PC-3 (cell line): Measurements from ENCODE around the gene CCPG1. TPM values are rescaled to one million over a fixed set of nuclear protein-coding genes. Genes with fewer than 3 reads are reported as not detected.
"Not testable (repeated sequence)": the region's sequence is repeated elsewhere in the genome, so short reads cannot be mapped to it uniquely, and the experiment has no call there.

Experiments
- ATAC-seq: fragments of 200-7000 bp; cut with Tn5 transposase; 2 replicates; pipeline ENCODE4 v1.9.1; 2020; ENCODE audit warnings: mild to moderate bottlenecking, moderate library complexity
- Bru-seq: library from RNA; stranded (reverse); fragments of 400-500 nt; gene quantifications from one replicate; lab custom pipeline; 2021; lab: Mats Ljungman, UMichigan
- BruChase-seq, 2 experiments: library from RNA; stranded (reverse); fragments of 400-500 nt; gene quantifications; one replicate each; lab custom pipeline; 2021; lab: Mats Ljungman, UMichigan
- BruUV-seq: library from RNA; stranded (reverse); fragments of 400-500 nt; replicated peaks from 2 replicates; lab custom pipeline; 2021; lab: Mats Ljungman, UMichigan
- CTCF ChIA-PET: fragments of 300-600 bp; sonication (Branson Sonifier 250); formaldehyde crosslinking; loops from one replicate; lab custom pipeline; 2022; ENCODE audit warnings: antibody characterized with exemption; lab: Charles Lee
- POLR2A ChIA-PET: fragments of 300-600 bp; sonication (Branson Sonifier 250); formaldehyde crosslinking; loops from one replicate; lab custom pipeline; 2022; ENCODE audit warnings: antibody characterized with exemption; ENCODE audit not compliant: unreplicated experiment; lab: Charles Lee
- DNase-seq: peaks from one replicate; pipeline ENCODE4 v3.0.0-alpha.2; 2015
- H2AFZ ChIP-seq: fragments of 300-600 bp; sonication (generic); 2 replicates; pipeline ENCODE4 v1.6.0; 2016; ENCODE audit warnings: antibody characterized with exemption, low read length
- H3F3A ChIP-seq: fragments of 300-600 bp; sonication (generic); one replicate; pipeline ENCODE4 v1.6.0; 2017; ENCODE audit warnings: antibody characterized with exemption, low read length, control low read depth, mild to moderate bottlenecking; ENCODE audit not compliant: unreplicated experiment
- H3K27ac ChIP-seq: fragments of 300-600 bp; sonication (generic); 2 replicates; pipeline ENCODE4 v1.5.1; 2016; ENCODE audit warnings: mild to moderate bottlenecking, low read length
- H3K27me3 ChIP-seq: fragments of 300-600 bp; sonication (generic); 2 replicates; pipeline ENCODE4 v1.6.1; 2016; ENCODE audit warnings: low read length, mixed read lengths
- H3K36me3 ChIP-seq: fragments of 300-600 bp; sonication (generic); 2 replicates; pipeline ENCODE4 v1.6.1; 2016; ENCODE audit warnings: low read depth, mixed run types, low read length, mixed read lengths
- H3K4me1 ChIP-seq: fragments of 300-600 bp; sonication (generic); 2 replicates; pipeline ENCODE4 v1.5.1; 2016; ENCODE audit warnings: low read length; ENCODE audit not compliant: insufficient read depth
- H3K4me2 ChIP-seq: fragments of 300-600 bp; sonication (generic); 2 replicates; pipeline ENCODE4 v1.6.0; 2016; ENCODE audit warnings: low read length
- H3K4me3 ChIP-seq: fragments of 300-600 bp; sonication (generic); 2 replicates; pipeline ENCODE4 v1.5.1; 2016; ENCODE audit warnings: mild to moderate bottlenecking, low read length, mixed read lengths
- H3K79me2 ChIP-seq: fragments of 300-600 bp; sonication (generic); 2 replicates; pipeline ENCODE4 v1.6.1; 2017; ENCODE audit warnings: low read length, mixed read lengths
- H3K9ac ChIP-seq: fragments of 300-600 bp; sonication (generic); 2 replicates; pipeline ENCODE4 v1.6.0; 2016; ENCODE audit warnings: mild to moderate bottlenecking, low read length
- H3K9me2 ChIP-seq: fragments of 300-600 bp; sonication (generic); replicated peaks from 2 replicates; pipeline ENCODE4 v1.6.1; 2016; ENCODE audit warnings: mixed run types, low read length, mixed read lengths
- H3K9me3 ChIP-seq: fragments of 300-600 bp; sonication (generic); 2 replicates; pipeline ENCODE4 v1.6.1; 2016; ENCODE audit warnings: low read length, mixed read lengths
- H4K20me1 ChIP-seq: fragments of 300-600 bp; sonication (generic); 2 replicates; pipeline ENCODE4 v1.6.1; 2016; ENCODE audit warnings: low read length, mixed read lengths
- EZH2 ChIP-seq: fragments of 300-600 bp; sonication (generic); IDR thresholded peaks from one replicate; pipeline ENCODE4 v1.6.1; 2017; ENCODE audit warnings: antibody characterized with exemption, mild to moderate bottlenecking, low read length; ENCODE audit not compliant: unreplicated experiment
- EZH2phosphoT487 ChIP-seq: fragments of 300-600 bp; sonication (generic); IDR thresholded peaks from 2 replicates; pipeline ENCODE4 v1.6.1; 2018; ENCODE audit warnings: mild to moderate bottlenecking, antibody characterized with exemption, low read length, borderline replicate concordance
- intact Hi-C: fragments of 100-400 bp; cut with micrococcal nuclease; formaldehyde crosslinking; loops from 2 replicates; pipeline ENCODE4 v1.9.0; 2023
- long read RNA-seq: library from polyadenylated mRNA; unstranded; transcript quantifications from one replicate; pipeline ENCODE4 v2.0.0, GENCODE V29; 2021; ENCODE audit not compliant: unreplicated experiment
- total RNA-seq: library from RNA; depleted of rRNA; stranded (reverse); fragments of >200 nt; gene quantifications from 2 replicates; pipeline ENCODE4 v1.2.3, GENCODE V29; 2014; rRNA removed
- TF ChIP-seq, protein P1 (sequence below): fragments of 300-600 bp; sonication (generic); conservative IDR thresholded peaks from 2 replicates; pipeline ENCODE4 v1.5.1; 2017; ENCODE audit warnings: antibody characterized with exemption, low read depth, mild to moderate bottlenecking, low read length

Gene CCPG1, protein sequence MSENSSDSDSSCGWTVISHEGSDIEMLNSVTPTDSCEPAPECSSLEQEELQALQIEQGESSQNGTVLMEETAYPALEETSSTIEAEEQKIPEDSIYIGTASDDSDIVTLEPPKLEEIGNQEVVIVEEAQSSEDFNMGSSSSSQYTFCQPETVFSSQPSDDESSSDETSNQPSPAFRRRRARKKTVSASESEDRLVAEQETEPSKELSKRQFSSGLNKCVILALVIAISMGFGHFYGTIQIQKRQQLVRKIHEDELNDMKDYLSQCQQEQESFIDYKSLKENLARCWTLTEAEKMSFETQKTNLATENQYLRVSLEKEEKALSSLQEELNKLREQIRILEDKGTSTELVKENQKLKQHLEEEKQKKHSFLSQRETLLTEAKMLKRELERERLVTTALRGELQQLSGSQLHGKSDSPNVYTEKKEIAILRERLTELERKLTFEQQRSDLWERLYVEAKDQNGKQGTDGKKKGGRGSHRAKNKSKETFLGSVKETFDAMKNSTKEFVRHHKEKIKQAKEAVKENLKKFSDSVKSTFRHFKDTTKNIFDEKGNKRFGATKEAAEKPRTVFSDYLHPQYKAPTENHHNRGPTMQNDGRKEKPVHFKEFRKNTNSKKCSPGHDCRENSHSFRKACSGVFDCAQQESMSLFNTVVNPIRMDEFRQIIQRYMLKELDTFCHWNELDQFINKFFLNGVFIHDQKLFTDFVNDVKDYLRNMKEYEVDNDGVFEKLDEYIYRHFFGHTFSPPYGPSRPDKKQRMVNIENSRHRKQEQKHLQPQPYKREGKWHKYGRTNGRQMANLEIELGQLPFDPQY
- total RNA-seq (7.5 and 7.8 TPM in 2 replicates), Bru-seq, nascent RNA (percentile 83 among the genes with signal in this experiment), BruChase-seq, experiment 1, labeled RNA remaining after a 6-hour chase (percentile 87 among the genes with signal in this experiment), BruChase-seq, experiment 2, labeled RNA remaining after a 2-hour chase (percentile 86 among the genes with signal in this experiment)
- long read RNA-seq, full-length matches to known transcripts: 107 of 132 reads
- long read RNA-seq, partial matches to known transcripts: 9 of 132 reads
- long read RNA-seq, other reads (novel, unspliced or antisense): 16 of 132 reads

DNA sequence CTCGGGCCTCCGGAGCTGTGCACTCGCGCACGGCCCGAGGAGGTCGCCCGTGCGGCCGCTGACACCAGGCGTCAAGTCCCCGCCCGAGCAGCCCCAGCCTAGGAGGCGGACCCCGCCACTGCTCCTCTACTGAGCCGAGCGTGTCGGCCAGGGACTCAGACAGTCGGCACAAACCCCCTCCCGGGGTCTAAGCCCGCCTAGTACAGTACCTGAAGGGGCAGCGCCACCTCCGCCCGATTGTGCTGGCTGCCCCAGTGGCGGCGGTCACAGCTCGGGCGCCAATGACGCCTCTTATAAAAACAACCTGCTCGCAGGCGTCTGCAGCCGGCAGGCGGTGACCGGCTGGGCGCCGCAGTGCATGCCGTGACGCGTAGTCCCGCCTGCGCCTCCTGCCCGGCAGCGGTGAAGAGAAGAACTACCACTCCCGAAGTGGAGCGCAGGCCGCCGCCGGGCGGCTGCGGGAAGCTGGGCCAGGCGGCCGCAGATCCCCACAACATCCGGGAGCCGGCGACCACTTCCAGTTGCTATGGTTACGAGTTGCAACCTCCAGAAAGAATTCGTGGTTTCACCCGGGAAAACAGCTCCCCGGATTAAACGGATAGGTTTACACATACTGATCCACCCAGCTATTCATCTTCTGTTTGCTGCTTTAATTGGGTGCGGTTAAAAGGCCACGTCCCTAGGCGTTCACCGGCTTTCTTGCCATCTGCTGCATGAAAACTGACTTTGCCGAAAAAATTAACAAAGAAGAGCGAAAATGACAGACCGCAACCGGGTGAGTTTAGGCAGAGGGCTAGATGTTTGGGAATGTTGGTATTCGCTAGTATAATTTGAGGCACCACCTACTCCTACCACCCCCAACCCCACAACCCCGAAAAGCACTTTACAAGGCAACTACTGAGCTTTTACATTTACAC, at the start of gene CCPG1, which contains the start of gene PIERCE2:
Gene CCPG1 (minus strand): TSS at position 348 of the 917 bp plus-strand sequence. CDS start 18,935 bp downstream, outside the sequence.
Gene PIERCE2 (plus strand): TSS at position 484 of the 917 bp plus-strand sequence. CDS start 274 bp downstream, at position 758.
- ATAC-seq (peak; percentile 91), DNase-seq (peak; percentile 90)
- TF ChIP-seq, protein P1, sequence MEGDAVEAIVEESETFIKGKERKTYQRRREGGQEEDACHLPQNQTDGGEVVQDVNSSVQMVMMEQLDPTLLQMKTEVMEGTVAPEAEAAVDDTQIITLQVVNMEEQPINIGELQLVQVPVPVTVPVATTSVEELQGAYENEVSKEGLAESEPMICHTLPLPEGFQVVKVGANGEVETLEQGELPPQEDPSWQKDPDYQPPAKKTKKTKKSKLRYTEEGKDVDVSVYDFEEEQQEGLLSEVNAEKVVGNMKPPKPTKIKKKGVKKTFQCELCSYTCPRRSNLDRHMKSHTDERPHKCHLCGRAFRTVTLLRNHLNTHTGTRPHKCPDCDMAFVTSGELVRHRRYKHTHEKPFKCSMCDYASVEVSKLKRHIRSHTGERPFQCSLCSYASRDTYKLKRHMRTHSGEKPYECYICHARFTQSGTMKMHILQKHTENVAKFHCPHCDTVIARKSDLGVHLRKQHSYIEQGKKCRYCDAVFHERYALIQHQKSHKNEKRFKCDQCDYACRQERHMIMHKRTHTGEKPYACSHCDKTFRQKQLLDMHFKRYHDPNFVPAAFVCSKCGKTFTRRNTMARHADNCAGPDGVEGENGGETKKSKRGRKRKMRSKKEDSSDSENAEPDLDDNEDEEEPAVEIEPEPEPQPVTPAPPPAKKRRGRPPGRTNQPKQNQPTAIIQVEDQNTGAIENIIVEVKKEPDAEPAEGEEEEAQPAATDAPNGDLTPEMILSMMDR: peak; percentile 47
- no peak for TF ChIP-seq EZH2phosphoT487
- CTCF ChIA-PET: interaction anchor here (0.5 to 1.7 kb wide), 6 partner anchors 26 to 233 kb away, joined by 3 to 18 read pairs (median 6); no protein-coding TSS in a partner anchor
- Histone ChIP-seq H3K9me3 (no peaks in the 10 kb centered on the region), H3K4me1 (peaks cover 4% of the 10 kb centered on the region; the same call in 1 of the 2 replicates), H3K9me2 (no peaks in the 10 kb centered on the region), H3F3A (no peaks in the 10 kb centered on the region), H3K9ac (peak within 1 kb of the TSS; percentile 72), H4K20me1 (no peaks in the 10 kb centered on the region), H3K79me2 (no peaks in the 10 kb centered on the region), H3K4me3 (peak within 1 kb of the TSS; percentile 79), H3K27me3 (no peaks in the 10 kb centered on the region), H3K4me2 (peak within 1 kb of the TSS; percentile 90), H3K27ac (peak within 1 kb of the TSS; percentile 46), H2AFZ (peak within 1 kb of the TSS; percentile 99), H3K36me3 (no peaks in the 10 kb centered on the region)
- intact Hi-C loops: loop anchor here (1.0 to 10.0 kb wide), 4 partner anchors 19 to 91 kb away; partner anchors contain the start of genes PIGB and PIGBOS1
- TSS peak; percentile 84 for BruUV-seq
- POLR2A ChIA-PET: interaction anchor here (0.7 to 0.8 kb wide), 3 partner anchors 27 to 204 kb away, joined by 3 to 4 read pairs (median 3); no protein-coding TSS in a partner anchor

- Histone ChIP-seq H3K4me3 (no peak overlapping the region), H3K36me3 (no peaks in the 10 kb centered on the region), H3K9me3 (no peaks in the 10 kb centered on the region), H3K9ac (no peak overlapping the region), H3F3A (no peaks in the 10 kb centered on the region), H4K20me1 (no peaks in the 10 kb centered on the region), H2AFZ (no peak overlapping the region), H3K4me1 (no peaks in the 10 kb centered on the region), H3K79me2 (no peaks in the 10 kb centered on the region), H3K9me2 (no peaks in the 10 kb centered on the region), H3K4me2 (no peak overlapping the region), H3K27ac (no peak overlapping the region), H3K27me3 (no peaks in the 10 kb centered on the region)
- ATAC-seq (no peak), DNase-seq (no peak)
- ChIA-PET POLR2A (no interaction called here), CTCF (no interaction called here)
- intact Hi-C loops: no loop called here
- TF ChIP-seq EZH2 (no peak), EZH2phosphoT487 (no peak)
- TF ChIP-seq, protein P1: no peak
- no TSS peak for BruUV-seq
These were observed 49.4 kb upstream of the CCPG1 start for GRCh38 chr15:55457401-55458022.

DNA sequence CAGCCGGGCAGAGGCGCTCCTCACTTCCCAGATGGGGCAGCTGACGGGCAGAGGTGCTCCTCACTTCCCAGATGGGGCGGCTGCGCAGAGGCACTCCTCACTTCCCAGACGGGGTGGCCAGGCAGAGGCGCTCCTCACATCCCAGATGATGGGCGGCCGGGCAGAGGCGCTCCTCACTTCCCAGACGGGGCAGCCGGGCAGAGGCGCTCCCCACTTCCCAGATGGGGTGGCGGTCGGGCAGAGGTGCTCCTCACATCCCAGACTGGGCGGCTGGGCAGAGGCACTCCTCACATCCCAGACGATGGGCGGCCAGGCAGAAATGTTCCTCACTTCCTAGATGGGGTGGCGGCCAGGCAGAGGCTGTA, 38.9 kb upstream of the CCPG1 start:
- BruUV-seq, H3K9me2 ChIP-seq, H3K27ac ChIP-seq, H2AFZ ChIP-seq, H3F3A ChIP-seq, H3K4me2 ChIP-seq, DNase-seq, H3K9ac ChIP-seq, H3K4me1 ChIP-seq, H3K79me2 ChIP-seq, H3K27me3 ChIP-seq, POLR2A ChIA-PET, CTCF ChIA-PET, H3K36me3 ChIP-seq, intact Hi-C loops, H3K9me3 ChIP-seq, H3K4me3 ChIP-seq, H4K20me1 ChIP-seq, ATAC-seq: not testable (repeated sequence)
